K562 (cell line): Measurements from ENCODE around the gene ANKS1A. TPM values are rescaled to one million over a fixed set of nuclear protein-coding genes. Genes with fewer than 3 reads are reported as not detected.

Experiments used
- CBFA2T3 ChIP-seq: fragments of 450-650 bp; IDR thresholded peaks from 2 replicates; pipeline ENCODE4 v1.6.1; 2017
- CHD4 ChIP-seq: fragments of 200-600 bp; sonication (generic); IDR thresholded peaks from 3 replicates; pipeline ENCODE4 v1.6.1; 2012; ENCODE audit warnings: low read depth, mild to moderate bottlenecking, mixed read lengths, low read length, inconsistent platforms; ENCODE audit not compliant: insufficient read depth, insufficient replicate concordance, poor library complexity, severe bottlenecking
- FOSL1 ChIP-seq: fragments of 200-800 bp; sonication (Bioruptor generic); conservative IDR thresholded peaks from 2 replicates; pipeline ENCODE4 v1.6.1; 2016; ENCODE audit warnings: missing genetic modification characterization, missing compliant biosample characterization
- IRF2 ChIP-seq: sonication (generic); formaldehyde crosslinking; IDR thresholded peaks from 2 replicates; pipeline ENCODE4 v1.8.1; 2022; ENCODE audit warnings: mild to moderate bottlenecking, missing genetic modification reagents
- KDM2B ChIP-seq: fragments of 250-450 bp; sonication (Bioruptor Pico); IDR thresholded peaks from 2 replicates; pipeline ENCODE4 v1.8.0; 2021; ENCODE audit warnings: mild to moderate bottlenecking, moderate library complexity
- MAFG ChIP-seq: fragments of 450-650 bp; conservative IDR thresholded peaks from 2 replicates; pipeline ENCODE4 v1.6.1; 2016; ENCODE audit warnings: missing genetic modification characterization, missing compliant biosample characterization
- MAFK ChIP-seq: IDR thresholded peaks from 2 replicates; pipeline ENCODE4 v1.6.1; 2011; ENCODE audit warnings: low read length, improper control_type of control experiment
- MYC ChIP-seq, 2 experiments: fragments of 250-450 bp in 1 of 2; sonication (Bioruptor Pico) in 1 of 2; IDR thresholded peaks; 2 replicates each; pipeline versions ENCODE4 v1.5.1 to v1.6.1; 2012 to 2021; ENCODE audit warnings: low read depth in 2 of 2, borderline replicate concordance in 1 of 2, improper control_type of control experiment in 1 of 2, low read length in 1 of 2, mild to moderate bottlenecking in 1 of 2, moderate library complexity in 1 of 2
- NFE2 ChIP-seq: IDR thresholded peaks from 2 replicates; pipeline ENCODE4 v1.6.1; 2014; ENCODE audit warnings: antibody characterized with exemption, low read depth
- NFYB ChIP-seq: IDR thresholded peaks from 2 replicates; pipeline ENCODE4 v1.6.1; 2011; ENCODE audit warnings: mild to moderate bottlenecking, moderate library complexity; ENCODE audit not compliant: insufficient read length; ENCODE audit errors: extremely low read depth
- POLR3A ChIP-seq: IDR thresholded peaks from 2 replicates; pipeline ENCODE4 v1.6.1; 2011; ENCODE audit warnings: borderline replicate concordance, mild to moderate bottlenecking, moderate library complexity; ENCODE audit not compliant: insufficient read length, insufficient read depth; ENCODE audit errors: extremely low read depth
- RNF2 ChIP-seq: sonication (generic); IDR thresholded peaks from 2 replicates; pipeline ENCODE4 v1.6.1; 2016
- SMAD4 ChIP-seq: fragments of 250-450 bp; sonication (Bioruptor Pico); conservative IDR thresholded peaks from 2 replicates; pipeline ENCODE4 v1.8.0; 2021; ENCODE audit warnings: inconsistent platforms, mild to moderate bottlenecking, moderate library complexity
- TARDBP ChIP-seq: fragments of 450-650 bp; IDR thresholded peaks from 2 replicates; pipeline ENCODE4 v1.6.1; 2016
- TCF3 ChIP-seq: sonication (generic); formaldehyde crosslinking; IDR thresholded peaks from 2 replicates; pipeline ENCODE4 v1.4.0; 2020; ENCODE audit warnings: mild to moderate bottlenecking, missing genetic modification reagents
- TCF7 ChIP-seq: sonication (generic); IDR thresholded peaks from 2 replicates; pipeline ENCODE4 v1.6.1; 2016; ENCODE audit warnings: antibody characterized with exemption, borderline replicate concordance
- TEAD4 ChIP-seq, 2 experiments: sonication (generic) in 1 of 2; formaldehyde crosslinking in 1 of 2; IDR thresholded peaks; 2 replicates each; pipeline versions ENCODE4 v1.6.1 to v1.8.0; 2012 to 2022; ENCODE audit warnings: borderline replicate concordance in 1 of 2, inconsistent platforms in 1 of 2, low read length in 1 of 2, mild to moderate bottlenecking in 1 of 2, missing genetic modification reagents in 1 of 2
- ZNF184 ChIP-seq: sonication (generic); formaldehyde crosslinking; IDR thresholded peaks from 2 replicates; pipeline ENCODE4 v1.5.0; 2020; ENCODE audit warnings: missing genetic modification reagents
- ZNF408 ChIP-seq: fragments of 250-450 bp; sonication (Bioruptor Pico); IDR thresholded peaks from 2 replicates; pipeline ENCODE4 v1.4.0; 2020; ENCODE audit warnings: low read depth, mild to moderate bottlenecking, moderate library complexity
- ZNF445 ChIP-seq: fragments of 250-450 bp; sonication (Bioruptor Pico); IDR thresholded peaks from 2 replicates; pipeline ENCODE4 v1.4.0; 2020; ENCODE audit warnings: low read depth, mild to moderate bottlenecking, moderate library complexity
- polyA plus RNA-seq, 8 experiments: library from polyadenylated mRNA; depleted of rRNA in 4 of 8; stranded (reverse) in 5 of 8; unstranded in 3 of 8; fragments of >200 nt; fragmentation: Nextera tagmentation in 2 of 8; fragmentation: Illumina TruSeq in 1 of 8; extraction: Ambion mirVana in 2 of 8; extraction: Trizol in 1 of 8; gene quantifications; 2 replicates each; pipeline versions ENCODE4 v1.2.1 to v1.2.3, GENCODE V29; 2011 to 2014; ENCODE audit warnings: inconsistent platforms in 1 of 8, missing spikeins in 1 of 8
- total RNA-seq, 7 experiments: library from RNA; depleted of rRNA in 6 of 7; stranded (reverse); fragments of >200 nt in 6 of 7; fragmentation: Illumina TruSeq in 2 of 7; extraction: Trizol in 2 of 7; gene quantifications; 2 replicates each; pipeline versions ENCODE4 v1.2.1 to v1.2.3, GENCODE V29; 2011 to 2021; ENCODE audit warnings: low replicate concordance in 1 of 7
- TF ChIP-seq, protein P1 (sequence below): fragments of 250-450 bp; sonication (Bioruptor Pico); IDR thresholded peaks from 2 replicates; pipeline ENCODE4 v1.8.0; 2021; ENCODE audit warnings: mild to moderate bottlenecking, moderate library complexity
- TF ChIP-seq, protein P2 (sequence below): sonication (generic); formaldehyde crosslinking; IDR thresholded peaks from 2 replicates; pipeline ENCODE4 v1.9.0; 2022; ENCODE audit warnings: mild to moderate bottlenecking, missing genetic modification reagents
- TF ChIP-seq, protein P3 (sequence below), 2 experiments: fragments of 450-650 bp; IDR thresholded peaks; 2 replicates each; pipeline ENCODE4 v1.6.1; 2016

ANKS1A gene
- total and polyA plus RNA-seq, 9 of the 15 experiments (the other 6 are each of a cell fraction or from before 2014, with no cell fraction given), result 1.1 to 13.8 (median 5.3) TPM

DNA sequence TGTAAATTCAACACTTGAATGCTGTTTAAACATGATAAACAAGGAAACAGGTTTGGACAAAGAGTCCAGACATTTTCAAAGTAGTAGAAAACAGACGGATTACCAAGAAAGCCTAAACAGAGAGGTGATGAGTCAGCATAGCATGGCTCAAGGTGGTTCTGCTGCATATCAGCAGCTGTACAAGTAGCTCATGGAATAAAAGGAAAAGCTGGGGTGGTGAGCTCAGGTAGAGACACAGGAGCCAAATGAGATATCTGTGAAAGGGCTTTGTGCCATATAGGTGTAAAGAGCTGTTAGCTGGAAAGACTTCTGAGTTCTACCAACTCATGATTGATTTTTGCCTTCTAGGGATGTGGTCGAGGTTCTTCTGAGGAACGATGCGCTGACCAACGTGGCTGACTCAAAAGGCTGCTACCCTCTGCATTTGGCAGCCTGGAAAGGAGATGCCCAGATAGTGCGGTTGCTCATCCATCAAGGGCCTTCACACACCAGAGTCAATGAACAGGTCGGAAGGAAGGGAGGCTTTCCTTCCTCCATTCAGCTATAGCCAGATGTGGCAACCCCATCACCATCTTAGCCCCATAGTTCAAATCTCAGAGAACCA lies 80.7 kb downstream of the ANKS1A start (continued):
- TF ChIP-seq MYC (IDR thresholded peaks at IDR 0.05; ENCODE audit: low read depth, low read length), result no peak
- TF ChIP-seq MYC (CRISPR knock-in tag; IDR thresholded peaks at IDR 0.05; ENCODE audit: borderline replicate concordance, low read depth), result no peak
- no peak for TF ChIP-seq POLR3A
- TF ChIP-seq ZNF445, result no peak
- TF ChIP-seq SMAD4 (CRISPR knock-in tag), result peak; percentile 61; the same call in 1 of the 2 replicates
- TF ChIP-seq, protein P1, sequence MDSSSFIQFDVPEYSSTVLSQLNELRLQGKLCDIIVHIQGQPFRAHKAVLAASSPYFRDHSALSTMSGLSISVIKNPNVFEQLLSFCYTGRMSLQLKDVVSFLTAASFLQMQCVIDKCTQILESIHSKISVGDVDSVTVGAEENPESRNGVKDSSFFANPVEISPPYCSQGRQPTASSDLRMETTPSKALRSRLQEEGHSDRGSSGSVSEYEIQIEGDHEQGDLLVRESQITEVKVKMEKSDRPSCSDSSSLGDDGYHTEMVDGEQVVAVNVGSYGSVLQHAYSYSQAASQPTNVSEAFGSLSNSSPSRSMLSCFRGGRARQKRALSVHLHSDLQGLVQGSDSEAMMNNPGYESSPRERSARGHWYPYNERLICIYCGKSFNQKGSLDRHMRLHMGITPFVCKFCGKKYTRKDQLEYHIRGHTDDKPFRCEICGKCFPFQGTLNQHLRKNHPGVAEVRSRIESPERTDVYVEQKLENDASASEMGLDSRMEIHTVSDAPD (CRISPR knock-in tag), result no peak
- peak; percentile 57; the same call in 1 of the 2 replicates for TF ChIP-seq FOSL1
- no peak for TF ChIP-seq TCF7
- TF ChIP-seq CHD4, result no peak
- TF ChIP-seq ZNF184, result no peak
- TF ChIP-seq TARDBP, result no peak
- TF ChIP-seq, protein P2, sequence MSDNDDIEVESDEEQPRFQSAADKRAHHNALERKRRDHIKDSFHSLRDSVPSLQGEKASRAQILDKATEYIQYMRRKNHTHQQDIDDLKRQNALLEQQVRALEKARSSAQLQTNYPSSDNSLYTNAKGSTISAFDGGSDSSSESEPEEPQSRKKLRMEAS (CRISPR knock-in tag), result 0 out of 2 replicates have a peak, but pooled peaks have one; percentile 25
- TF ChIP-seq TEAD4 (IDR thresholded peaks at IDR 0.05; ENCODE audit: low read length), result peak; percentile 73; the same call in 1 of the 2 replicates
- TF ChIP-seq TEAD4 (CRISPR knock-in tag; IDR thresholded peaks at IDR 0.05; ENCODE audit: borderline replicate concordance), result no peak
- no peak for TF ChIP-seq RNF2
- TF ChIP-seq MAFG (tag), result peak; percentile 94
- peak; percentile 91 for TF ChIP-seq NFE2
- TF ChIP-seq KDM2B, result no peak
- no peak for TF ChIP-seq NFYB
- peak; percentile 71 for TF ChIP-seq TCF3 (CRISPR knock-in tag)
- TF ChIP-seq CBFA2T3, result peak; percentile 72
- TF ChIP-seq, protein P3, sequence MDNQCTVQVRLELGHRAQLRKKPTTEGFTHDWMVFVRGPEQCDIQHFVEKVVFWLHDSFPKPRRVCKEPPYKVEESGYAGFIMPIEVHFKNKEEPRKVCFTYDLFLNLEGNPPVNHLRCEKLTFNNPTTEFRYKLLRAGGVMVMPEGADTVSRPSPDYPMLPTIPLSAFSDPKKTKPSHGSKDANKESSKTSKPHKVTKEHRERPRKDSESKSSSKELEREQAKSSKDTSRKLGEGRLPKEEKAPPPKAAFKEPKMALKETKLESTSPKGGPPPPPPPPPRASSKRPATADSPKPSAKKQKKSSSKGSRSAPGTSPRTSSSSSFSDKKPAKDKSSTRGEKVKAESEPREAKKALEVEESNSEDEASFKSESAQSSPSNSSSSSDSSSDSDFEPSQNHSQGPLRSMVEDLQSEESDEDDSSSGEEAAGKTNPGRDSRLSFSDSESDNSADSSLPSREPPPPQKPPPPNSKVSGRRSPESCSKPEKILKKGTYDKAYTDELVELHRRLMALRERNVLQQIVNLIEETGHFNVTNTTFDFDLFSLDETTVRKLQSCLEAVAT (IDR thresholded peaks at IDR 0.05), result no peak
- no peak for TF ChIP-seq ZNF408 (CRISPR knock-in tag)
- no peak for TF ChIP-seq IRF2 (CRISPR knock-in tag)
- TF ChIP-seq MAFK, result peak; percentile 96
